Suprapubic skin (tissue), 4 donors: ENCODE measurements around the gene GPC5.

Source experiments
- EP300 ChIP-seq: sonication (generic); formaldehyde crosslinking; IDR thresholded peaks from one replicate; pipeline ENCODE4 v1.6.1; 2017; ENCODE audit warnings: antibody characterized with exemption
- POLR2A ChIP-seq, 2 donors: fragments of 450-650 bp; IDR thresholded peaks; one replicate each; pipeline ENCODE4 v1.6.1; 2017; ENCODE audit warnings: antibody characterized with exemption in 2 of 2, mild to moderate bottlenecking in 2 of 2, moderate library complexity in 2 of 2
- POLR2AphosphoS5 ChIP-seq, 3 donors: sonication (generic); formaldehyde crosslinking; IDR thresholded peaks; one replicate each; pipeline ENCODE4 v1.6.1; 2017; ENCODE audit warnings: antibody characterized with exemption in 3 of 3
- TF ChIP-seq, protein P1 (sequence below), 2 donors: fragments of 200-600 bp in 1 of 2; fragments of 450-650 bp in 1 of 2; sonication (generic) in 1 of 2; IDR thresholded peaks; one replicate each; pipeline ENCODE4 v1.5.1; 2016 to 2019; ENCODE audit warnings: antibody characterized with exemption in 2 of 2, mild to moderate bottlenecking in 1 of 2, moderate library complexity in 1 of 2

DNA sequence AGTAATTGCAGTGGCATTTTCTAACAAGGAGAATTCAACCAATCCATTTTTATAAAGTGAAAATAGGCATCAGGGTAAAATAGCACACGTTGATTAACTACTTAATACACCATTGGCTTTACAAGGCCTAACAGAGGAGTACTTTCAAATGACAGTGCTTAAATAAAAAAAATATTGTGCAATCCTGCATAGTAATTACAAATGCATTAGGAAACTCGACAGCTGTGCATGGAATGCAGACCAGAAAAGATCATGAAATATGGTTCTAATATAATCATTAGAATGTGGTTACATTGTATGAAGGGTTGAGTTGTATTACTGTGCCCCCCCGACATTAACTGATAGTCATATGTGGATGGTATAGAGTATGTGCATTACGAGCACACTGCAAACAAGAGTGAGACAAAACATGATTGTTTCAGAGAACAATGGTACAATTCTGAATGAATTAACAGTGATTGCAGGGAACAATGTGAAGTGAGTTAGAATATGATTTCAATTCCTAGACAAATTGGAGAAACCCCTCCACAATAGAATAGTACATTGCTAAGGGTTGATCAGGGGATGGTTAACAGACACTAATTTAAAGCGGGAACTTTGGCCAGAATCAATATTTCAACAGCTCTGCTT is 270.6 kb downstream of the GPC5 start:
- TF ChIP-seq, protein P1, sequence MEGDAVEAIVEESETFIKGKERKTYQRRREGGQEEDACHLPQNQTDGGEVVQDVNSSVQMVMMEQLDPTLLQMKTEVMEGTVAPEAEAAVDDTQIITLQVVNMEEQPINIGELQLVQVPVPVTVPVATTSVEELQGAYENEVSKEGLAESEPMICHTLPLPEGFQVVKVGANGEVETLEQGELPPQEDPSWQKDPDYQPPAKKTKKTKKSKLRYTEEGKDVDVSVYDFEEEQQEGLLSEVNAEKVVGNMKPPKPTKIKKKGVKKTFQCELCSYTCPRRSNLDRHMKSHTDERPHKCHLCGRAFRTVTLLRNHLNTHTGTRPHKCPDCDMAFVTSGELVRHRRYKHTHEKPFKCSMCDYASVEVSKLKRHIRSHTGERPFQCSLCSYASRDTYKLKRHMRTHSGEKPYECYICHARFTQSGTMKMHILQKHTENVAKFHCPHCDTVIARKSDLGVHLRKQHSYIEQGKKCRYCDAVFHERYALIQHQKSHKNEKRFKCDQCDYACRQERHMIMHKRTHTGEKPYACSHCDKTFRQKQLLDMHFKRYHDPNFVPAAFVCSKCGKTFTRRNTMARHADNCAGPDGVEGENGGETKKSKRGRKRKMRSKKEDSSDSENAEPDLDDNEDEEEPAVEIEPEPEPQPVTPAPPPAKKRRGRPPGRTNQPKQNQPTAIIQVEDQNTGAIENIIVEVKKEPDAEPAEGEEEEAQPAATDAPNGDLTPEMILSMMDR (IDR thresholded peaks at IDR 0.05): no peak
- TF ChIP-seq POLR2AphosphoS5 (IDR thresholded peaks at IDR 0.05) (no peak), EP300 (no peak), POLR2A (IDR thresholded peaks at IDR 0.05) (no peak)
